ENCODE measurements around the gene TBL3. TPM values are rescaled to one million over a fixed set of nuclear protein-coding genes. Genes with fewer than 3 reads are reported as not detected.

The TBL3 gene
- total RNA-seq, 2 experiments from 2014 or later, result 49.9 to 67.2 TPM

DNA sequence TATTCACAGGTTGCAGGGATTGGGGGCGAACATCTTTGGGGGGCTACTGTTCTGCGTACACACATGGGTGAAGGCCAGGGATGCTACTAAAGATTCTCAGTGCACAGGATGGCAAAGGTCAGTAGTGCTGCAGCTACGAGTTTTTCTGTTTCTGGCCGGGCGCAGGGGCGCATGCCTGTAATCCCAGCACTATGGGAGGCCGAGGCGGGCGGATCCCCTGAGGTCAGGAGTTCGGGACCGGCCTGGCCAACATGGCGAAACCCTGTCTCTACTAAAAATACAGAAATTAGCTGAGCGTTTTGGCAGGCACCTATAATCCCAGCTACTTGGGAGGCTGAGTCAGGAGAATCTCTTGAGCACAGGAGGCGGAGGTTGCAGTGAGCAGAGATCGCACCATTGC is 41.7 kb downstream of the TBL3 start:
- no peak for TF ChIP-seq EZH2phosphoT487 (IDR thresholded peaks at IDR 0.05; ENCODE audit: borderline replicate concordance, low read depth, low read length)
- TF ChIP-seq, protein P1, sequence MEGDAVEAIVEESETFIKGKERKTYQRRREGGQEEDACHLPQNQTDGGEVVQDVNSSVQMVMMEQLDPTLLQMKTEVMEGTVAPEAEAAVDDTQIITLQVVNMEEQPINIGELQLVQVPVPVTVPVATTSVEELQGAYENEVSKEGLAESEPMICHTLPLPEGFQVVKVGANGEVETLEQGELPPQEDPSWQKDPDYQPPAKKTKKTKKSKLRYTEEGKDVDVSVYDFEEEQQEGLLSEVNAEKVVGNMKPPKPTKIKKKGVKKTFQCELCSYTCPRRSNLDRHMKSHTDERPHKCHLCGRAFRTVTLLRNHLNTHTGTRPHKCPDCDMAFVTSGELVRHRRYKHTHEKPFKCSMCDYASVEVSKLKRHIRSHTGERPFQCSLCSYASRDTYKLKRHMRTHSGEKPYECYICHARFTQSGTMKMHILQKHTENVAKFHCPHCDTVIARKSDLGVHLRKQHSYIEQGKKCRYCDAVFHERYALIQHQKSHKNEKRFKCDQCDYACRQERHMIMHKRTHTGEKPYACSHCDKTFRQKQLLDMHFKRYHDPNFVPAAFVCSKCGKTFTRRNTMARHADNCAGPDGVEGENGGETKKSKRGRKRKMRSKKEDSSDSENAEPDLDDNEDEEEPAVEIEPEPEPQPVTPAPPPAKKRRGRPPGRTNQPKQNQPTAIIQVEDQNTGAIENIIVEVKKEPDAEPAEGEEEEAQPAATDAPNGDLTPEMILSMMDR (conservative IDR thresholded peaks at IDR 0.05; ENCODE audit: low read length), result no peak
- POLR2A ChIA-PET, result no interaction called here
- no peaks in the 10 kb centered on the region for H3K9me2 ChIP-seq (ENCODE audit: insufficient read depth, low read length)

DNA sequence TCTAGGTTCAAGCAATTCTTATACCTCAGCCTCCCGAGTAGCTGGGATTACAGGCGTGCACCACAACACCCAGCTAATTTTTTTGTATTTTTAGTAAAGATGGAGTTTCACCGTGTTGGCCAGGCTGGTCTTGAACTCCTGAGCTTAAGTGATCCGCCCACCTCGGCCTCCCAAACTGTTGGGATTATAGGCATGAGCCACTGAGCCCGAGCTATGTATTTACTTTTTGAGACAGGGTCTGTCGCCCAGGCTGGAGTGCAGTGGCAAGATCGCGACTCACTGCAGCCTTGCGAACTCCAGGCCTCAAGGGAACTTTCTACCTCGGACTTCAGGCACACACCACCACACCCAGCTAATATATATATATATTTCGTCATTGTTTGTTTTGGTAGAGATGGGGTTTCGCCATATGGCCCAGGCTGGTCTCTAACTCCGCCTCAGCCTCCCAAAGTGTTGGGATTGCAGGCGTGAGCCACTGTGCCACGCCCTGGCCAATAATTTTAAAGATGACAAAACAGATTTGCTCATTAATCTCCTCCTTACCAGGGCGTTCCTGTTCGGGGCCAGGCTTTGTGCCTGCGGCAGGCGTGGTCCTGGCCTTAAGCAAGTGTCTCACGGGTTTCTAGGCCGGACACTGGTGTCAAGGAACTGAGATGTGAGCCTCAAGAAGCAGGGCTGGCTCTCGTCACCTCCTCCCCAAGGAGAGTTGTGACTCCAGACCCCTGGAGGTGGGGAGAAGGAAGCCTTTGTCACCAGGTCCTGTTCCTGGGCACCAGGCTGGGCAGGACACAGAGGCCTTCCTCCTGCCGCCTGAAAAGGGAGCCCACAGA is 43.5 kb downstream of the TBL3 start:
- ChIA-PET POLR2A (interaction anchor here (0.6 kb wide), 1 partner anchor 199 kb away, joined by 3 read pairs; the partner anchor contains the start of gene PGP), CTCF (ENCODE audit: unreplicated experiment) (no interaction called here)
- no peaks in the 10 kb centered on the region for H4K20me1 ChIP-seq (ENCODE audit: insufficient read depth, low read length)
- DNase-seq (ENCODE audit: low spot score), result no peak
- H3K9me3 ChIP-seq (ENCODE audit: low read length), result no peaks in the 10 kb centered on the region
- TF ChIP-seq, protein P1 (conservative IDR thresholded peaks at IDR 0.05; ENCODE audit: low read length), result no peak
- H3K9me2 ChIP-seq (ENCODE audit: insufficient read depth, low read length), result no peaks in the 10 kb centered on the region
- H3K27ac ChIP-seq (ENCODE audit: low read depth, low read length, poor library complexity, severe bottlenecking), result no peak overlapping the region
- intact Hi-C loops (cut with micrococcal nuclease; ENCODE audit: unreplicated experiment), result no loop called here
- H3K4me1 ChIP-seq (ENCODE audit: insufficient read depth, low read length, poor library complexity, severe bottlenecking), result peaks cover 6% of the 10 kb centered on the region
- no peak overlapping the region for H3K4me3 ChIP-seq (ENCODE audit: low read depth, low read length, poor library complexity, severe bottlenecking)
- BruUV-seq (replicated peaks), result no TSS peak
- H3K36me3 ChIP-seq (ENCODE audit: insufficient read depth, low read length), result no peaks in the 10 kb centered on the region
- H2AFZ ChIP-seq (ENCODE audit: low read length), result no peak overlapping the region
- peaks cover 5% of the 10 kb centered on the region; the same call in 1 of the 2 replicates for H3K79me2 ChIP-seq (ENCODE audit: insufficient read depth, low read depth, low read length)
- no peak overlapping the region for H3K4me2 ChIP-seq (ENCODE audit: low read length)

More for the DNA sequence above, 41.7 kb downstream of the TBL3 start:
- no TSS peak for BruUV-seq (replicated peaks)
- H4K20me1 ChIP-seq (ENCODE audit: insufficient read depth, low read length), result peaks cover 5% of the 10 kb centered on the region; the same call in 1 of the 2 replicates
- H2AFZ ChIP-seq (ENCODE audit: low read length), result no peak overlapping the region
- peaks cover 10% of the 10 kb centered on the region for H3K4me1 ChIP-seq (ENCODE audit: insufficient read depth, low read length, poor library complexity, severe bottlenecking)
- no peak for DNase-seq (ENCODE audit: low spot score)
- no peak overlapping the region for H3K27ac ChIP-seq (ENCODE audit: low read depth, low read length, poor library complexity, severe bottlenecking)
- H3K4me2 ChIP-seq (ENCODE audit: low read length), result no peak overlapping the region
- intact Hi-C loops (cut with micrococcal nuclease; ENCODE audit: unreplicated experiment), result no loop called here
- CTCF ChIA-PET (ENCODE audit: unreplicated experiment), result no interaction called here
- H3K9me3 ChIP-seq (ENCODE audit: low read length), result no peaks in the 10 kb centered on the region
- peaks cover 19% of the 10 kb centered on the region for H3K79me2 ChIP-seq (ENCODE audit: insufficient read depth, low read depth, low read length)
- H3K36me3 ChIP-seq (ENCODE audit: insufficient read depth, low read length), result no peaks in the 10 kb centered on the region
- no peak overlapping the region for H3K4me3 ChIP-seq (ENCODE audit: low read depth, low read length, poor library complexity, severe bottlenecking)

DNA sequence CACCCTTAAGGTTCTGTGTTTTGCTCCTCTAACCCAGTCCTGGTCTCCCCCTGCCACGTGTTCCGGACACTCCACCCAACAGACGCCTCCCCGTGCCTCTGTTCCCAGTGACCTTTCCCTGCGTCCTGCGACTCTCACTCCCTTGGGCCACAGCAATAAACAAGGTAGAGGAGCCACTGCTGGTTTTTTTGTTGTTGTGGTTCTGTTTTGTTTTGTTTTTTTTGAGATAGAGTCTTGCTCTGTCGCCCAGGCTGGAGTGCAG is 44.0 kb downstream of the TBL3 start:
- POLR2A ChIA-PET, result interaction anchor here (0.6 kb wide), 2 partner anchors 42 to 199 kb away, joined by 3 read pairs; partner anchors contain the start of gene PGP
- CTCF ChIA-PET (ENCODE audit: unreplicated experiment), result no interaction called here
- H3K4me2 ChIP-seq (ENCODE audit: low read length), result no peak overlapping the region
- no peak overlapping the region for H3K4me3 ChIP-seq (ENCODE audit: low read depth, low read length, poor library complexity, severe bottlenecking)
- H3K27ac ChIP-seq (ENCODE audit: low read depth, low read length, poor library complexity, severe bottlenecking), result no peak overlapping the region
- no peaks in the 10 kb centered on the region for H3K9me3 ChIP-seq (ENCODE audit: low read length)
- H3K36me3 ChIP-seq (ENCODE audit: insufficient read depth, low read length), result no peaks in the 10 kb centered on the region
- peaks cover under 1% of the 10 kb centered on the region for H3K4me1 ChIP-seq (ENCODE audit: insufficient read depth, low read length, poor library complexity, severe bottlenecking)
- no peak for DNase-seq (ENCODE audit: low spot score)
- BruUV-seq (replicated peaks), result no TSS peak
- no peaks in the 10 kb centered on the region for H4K20me1 ChIP-seq (ENCODE audit: insufficient read depth, low read length)
- TF ChIP-seq, protein P1 (conservative IDR thresholded peaks at IDR 0.05; ENCODE audit: low read length), result no peak
- TF ChIP-seq EZH2phosphoT487 (IDR thresholded peaks at IDR 0.05; ENCODE audit: borderline replicate concordance, low read depth, low read length), result no peak
- intact Hi-C loops (cut with micrococcal nuclease; ENCODE audit: unreplicated experiment), result no loop called here
- no peaks in the 10 kb centered on the region for H3K79me2 ChIP-seq (ENCODE audit: insufficient read depth, low read depth, low read length)
- no peak overlapping the region for H2AFZ ChIP-seq (ENCODE audit: low read length)
- H3K9me2 ChIP-seq (ENCODE audit: insufficient read depth, low read length), result no peaks in the 10 kb centered on the region
